Thyroid gland (tissue), 4 donors: Measurements from ENCODE around the gene CRB3. TPM values are rescaled to one million over a fixed set of nuclear protein-coding genes. Genes with fewer than 3 reads are reported as not detected.

Experiments
- DNase-seq, 2 donors: peaks; one replicate each; pipeline ENCODE4 v3.0.0-alpha.2; 2019
- H3K27ac ChIP-seq, 3 donors: fragments of 200-600 bp; sonication (generic); 1 replicate in 2 of 3; 2 replicates in 1 of 3; pipeline ENCODE4 v1.5.1; 2016 to 2019; ENCODE audit warnings: mild to moderate bottlenecking in 1 of 3, moderate library complexity in 1 of 3
- H3K27me3 ChIP-seq: fragments of 200-600 bp; sonication (generic); one replicate; pipeline ENCODE4 v1.5.1; 2019
- H3K36me3 ChIP-seq, 2 donors: fragments of 200-600 bp; sonication (generic); one replicate each; pipeline ENCODE4 v1.5.1; 2016 to 2019
- H3K4me1 ChIP-seq, 2 donors: fragments of 200-600 bp; sonication (generic); one replicate each; pipeline ENCODE4 v1.5.1; 2017 to 2019
- H3K4me3 ChIP-seq, 3 donors: fragments of 200-600 bp; sonication (generic); replicated peaks in 1 of 3; 1 replicate in 2 of 3; 2 replicates in 1 of 3; pipeline ENCODE4 v1.5.1; 2016; ENCODE audit warnings: mild to moderate bottlenecking in 1 of 3
- H3K9me3 ChIP-seq: fragments of 200-600 bp; sonication (generic); one replicate; pipeline ENCODE4 v1.5.1; 2017
- CTCF ChIP-seq, 6 experiments: fragments of 200-600 bp in 3 of 6; fragments of 450-650 bp in 3 of 6; sonication (generic) in 3 of 6; IDR thresholded peaks; one replicate each; pipeline ENCODE4 v1.5.1; 2016 to 2019; ENCODE audit warnings: antibody characterized with exemption in 6 of 6, mild to moderate bottlenecking in 2 of 6, inconsistent platforms in 1 of 6, moderate library complexity in 1 of 6
- POLR2A ChIP-seq, 2 donors: fragments of 450-650 bp; IDR thresholded peaks; one replicate each; pipeline ENCODE4 v1.6.1; 2017; ENCODE audit warnings: antibody characterized with exemption in 2 of 2, mild to moderate bottlenecking in 2 of 2, moderate library complexity in 1 of 2
- WGBS, 2 donors: methylation state at CpG; one replicate each; pipeline ENCODE4 v1.1.5; 2017; 5-methylcytosine and 5-hydroxymethylcytosine counted together
- intact Hi-C: fragments of 100-400 bp; cut with DNase I; formaldehyde crosslinking; loops from one replicate; pipeline ENCODE4 v1.15.1; 2023
- total RNA-seq, 4 donors: library from RNA; depleted of rRNA; stranded (reverse); fragments of >200 nt; gene quantifications; one replicate each; pipeline ENCODE4 v1.2.3, GENCODE V29; 2016

Gene CRB3
- total RNA-seq, 4 donors from 2014 or later, result 21.0 to 65.2 (median 45.3) TPM

GRCh38 chr19:6484230-6484629 is 20.2 kb downstream of the CRB3 start:
- H3K4me3 ChIP-seq, result no peak overlapping the region
- WGBS, 2 donors, result 80 to 89% methylated on average over 8 of the region's 8 CpGs
- no peaks in the 10 kb centered on the region for H3K9me3 ChIP-seq
- H3K36me3 ChIP-seq, result no peaks in the 10 kb centered on the region
- H3K27me3 ChIP-seq, result no peaks in the 10 kb centered on the region
- no peak overlapping the region for H3K27ac ChIP-seq
- DNase-seq, result no peak
- H3K4me1 ChIP-seq, result no peaks in the 10 kb centered on the region
- TF ChIP-seq POLR2A (IDR thresholded peaks at IDR 0.05), result no peak
- no peak for TF ChIP-seq CTCF (IDR thresholded peaks at IDR 0.05)
- intact Hi-C loops, result no loop called here

- H3K27me3 ChIP-seq, result no peaks in the 10 kb centered on the region
- no peak overlapping the region for H3K27ac ChIP-seq
- H3K36me3 ChIP-seq, result no peaks in the 10 kb centered on the region
- DNase-seq, result no peak
- no peaks in the 10 kb centered on the region for H3K4me1 ChIP-seq
- no peaks in the 10 kb centered on the region for H3K9me3 ChIP-seq
- no peak for TF ChIP-seq POLR2A (IDR thresholded peaks at IDR 0.05)
- TF ChIP-seq CTCF (IDR thresholded peaks at IDR 0.05), result no peak
- H3K4me3 ChIP-seq, result no peak overlapping the region
- intact Hi-C loops, result no loop called here
- 89 to 93% methylated on average over 7 of the region's 7 CpGs for WGBS, 2 donors
Measured at GRCh38 chr19:6484831-6485230, 20.8 kb downstream of the CRB3 start.

- WGBS, 2 donors, result 47 to 48% methylated on average over 15 of the region's 15 CpGs
- intact Hi-C loops, result no loop called here
- H3K4me3 ChIP-seq, result no peak overlapping the region
Measured at GRCh38 chr19:6489278-6490061, 25.4 kb downstream of the CRB3 start.

GRCh38 chr19:6490134-6490533 is 26.1 kb downstream of the CRB3 start:
- TF ChIP-seq CTCF (IDR thresholded peaks at IDR 0.05) (no peak), POLR2A (IDR thresholded peaks at IDR 0.05) (no peak)
- Histone ChIP-seq H3K27ac (no peak overlapping the region), H3K27me3 (no peaks in the 10 kb centered on the region), H3K9me3 (no peaks in the 10 kb centered on the region), H3K4me1 (no peaks in the 10 kb centered on the region), H3K36me3 (no peaks in the 10 kb centered on the region), H3K4me3 (no peak overlapping the region)
- intact Hi-C loops, result no loop called here
- DNase-seq, result no peak
- 66 to 67% methylated on average over 2 of the region's 2 CpGs for WGBS, 2 donors

More at GRCh38 chr19:6489278-6490061, 25.4 kb downstream of the CRB3 start:
- Histone ChIP-seq H3K9me3 (no peaks in the 10 kb centered on the region), H3K4me1 (no peaks in the 10 kb centered on the region), H3K36me3 (no peaks in the 10 kb centered on the region), H3K27me3 (no peaks in the 10 kb centered on the region), H3K27ac (no peak overlapping the region)
- DNase-seq, result no peak
- TF ChIP-seq POLR2A (IDR thresholded peaks at IDR 0.05) (no peak), CTCF (IDR thresholded peaks at IDR 0.05) (no peak)

GRCh38 chr19:6491802-6492592 is 27.9 kb downstream of the CRB3 start:
- Histone ChIP-seq H3K4me1 (no peaks in the 10 kb centered on the region), H3K4me3 (no peak overlapping the region), H3K36me3 (no peaks in the 10 kb centered on the region), H3K27me3 (no peaks in the 10 kb centered on the region), H3K9me3 (no peaks in the 10 kb centered on the region), H3K27ac (no peak overlapping the region)
- DNase-seq, result no peak
- TF ChIP-seq CTCF (IDR thresholded peaks at IDR 0.05) (no peak), POLR2A (IDR thresholded peaks at IDR 0.05) (no peak)
- intact Hi-C loops, result no loop called here
- 86 to 89% methylated on average over 4 of the region's 4 CpGs for WGBS, 2 donors
